ENCODE results near the gene ACER2.

DNA sequence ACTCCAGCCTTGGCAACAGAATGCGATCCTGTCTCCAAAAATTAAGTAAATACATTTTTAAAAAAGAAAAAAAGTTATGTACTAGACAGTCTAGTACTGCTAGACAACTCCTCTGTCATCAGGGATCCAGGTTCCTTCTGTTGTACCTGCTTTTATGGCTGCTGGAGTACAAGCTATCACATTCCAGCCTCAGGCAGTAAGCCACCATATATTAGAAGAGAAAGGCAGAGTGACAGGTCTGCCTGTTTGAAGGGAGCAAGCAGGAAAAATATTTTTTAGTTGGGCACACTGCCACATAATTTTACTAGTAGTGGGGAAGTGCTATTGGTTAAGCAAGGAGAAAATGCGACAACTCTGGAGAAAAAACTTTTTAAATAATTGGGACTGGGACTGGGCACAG, 39.7 kb upstream of the ACER2 start:
- TF ChIP-seq CTCF (IDR thresholded peaks at IDR 0.05) (no peak), ZFX (IDR thresholded peaks at IDR 0.05; ENCODE audit: borderline replicate concordance) (no peak)

Measured in 22Rv1 (cell line).